ENCODE measurements around the gene NHLRC4. TPM values are rescaled to one million over a fixed set of nuclear protein-coding genes. Genes with fewer than 3 reads are reported as not detected.

The NHLRC4 gene
- total and polyA plus RNA-seq, 2 of the 13 experiments (the other 11 are each of a cell fraction or from before 2014, with no cell fraction given), result 0.40 to 0.59 TPM

- TF ChIP-seq AKNA (CRISPR knock-in tag; IDR thresholded peaks at IDR 0.05; ENCODE audit: borderline replicate concordance) (no peak), HCFC1 (IDR thresholded peaks at IDR 0.05; ENCODE audit: low read depth, low read length) (no peak), ZNF333 (CRISPR knock-in tag; IDR thresholded peaks at IDR 0.05; ENCODE audit: borderline replicate concordance) (0 out of 2 replicates have a peak, but pooled peaks have one; percentile 46), ZNF292 (CRISPR knock-in tag; IDR thresholded peaks at IDR 0.05; ENCODE audit: borderline replicate concordance, low read depth) (no peak), SP4 (CRISPR knock-in tag; IDR thresholded peaks at IDR 0.05) (0 out of 2 replicates have a peak, but pooled peaks have one; percentile 11), ZFY (CRISPR knock-in tag; IDR thresholded peaks at IDR 0.05) (peak; percentile 21; the same call in 1 of the 2 replicates), ELF3 (CRISPR knock-in tag; IDR thresholded peaks at IDR 0.05) (peak; percentile 45; the same call in 1 of the 2 replicates), RARA (CRISPR knock-in tag; IDR thresholded peaks at IDR 0.05) (peak; percentile 53; the same call in 1 of the 2 replicates), KAT8 (CRISPR knock-in tag; IDR thresholded peaks at IDR 0.05) (peak; percentile 11; the same call in 1 of the 2 replicates), ZNF788 (CRISPR knock-in tag; IDR thresholded peaks at IDR 0.05; ENCODE audit: borderline replicate concordance) (0 out of 2 replicates have a peak, but pooled peaks have one; percentile 51), ZFX (CRISPR knock-in tag; IDR thresholded peaks at IDR 0.05; ENCODE audit: low read depth) (peak; percentile 48; the same call in 1 of the 2 replicates), CBX2 (IDR thresholded peaks at IDR 0.05; ENCODE audit: low read depth, low read length) (no peak), CBX2 (CRISPR knock-in tag; IDR thresholded peaks at IDR 0.05; ENCODE audit: low read depth) (no peak), EED (CRISPR knock-in tag; IDR thresholded peaks at IDR 0.05) (no peak), MAFF (IDR thresholded peaks at IDR 0.05; ENCODE audit: low read depth, low read length) (no peak), TBP (CRISPR knock-in tag; IDR thresholded peaks at IDR 0.05) (no peak), U2AF2 (IDR thresholded peaks at IDR 0.05; ENCODE audit: low read depth, low read length) (no peak), ZFP36L1 (CRISPR knock-in tag; IDR thresholded peaks at IDR 0.05) (no peak), NFKB2 (CRISPR knock-in tag; IDR thresholded peaks at IDR 0.05; ENCODE audit: borderline replicate concordance) (no peak), SP5 (CRISPR knock-in tag; IDR thresholded peaks at IDR 0.05; ENCODE audit: borderline replicate concordance, low read depth) (peak; percentile 80), GATAD2A (CRISPR knock-in tag; IDR thresholded peaks at IDR 0.05) (0 out of 2 replicates have a peak, but pooled peaks have one; percentile 25)
- TF ChIP-seq, protein P1, sequence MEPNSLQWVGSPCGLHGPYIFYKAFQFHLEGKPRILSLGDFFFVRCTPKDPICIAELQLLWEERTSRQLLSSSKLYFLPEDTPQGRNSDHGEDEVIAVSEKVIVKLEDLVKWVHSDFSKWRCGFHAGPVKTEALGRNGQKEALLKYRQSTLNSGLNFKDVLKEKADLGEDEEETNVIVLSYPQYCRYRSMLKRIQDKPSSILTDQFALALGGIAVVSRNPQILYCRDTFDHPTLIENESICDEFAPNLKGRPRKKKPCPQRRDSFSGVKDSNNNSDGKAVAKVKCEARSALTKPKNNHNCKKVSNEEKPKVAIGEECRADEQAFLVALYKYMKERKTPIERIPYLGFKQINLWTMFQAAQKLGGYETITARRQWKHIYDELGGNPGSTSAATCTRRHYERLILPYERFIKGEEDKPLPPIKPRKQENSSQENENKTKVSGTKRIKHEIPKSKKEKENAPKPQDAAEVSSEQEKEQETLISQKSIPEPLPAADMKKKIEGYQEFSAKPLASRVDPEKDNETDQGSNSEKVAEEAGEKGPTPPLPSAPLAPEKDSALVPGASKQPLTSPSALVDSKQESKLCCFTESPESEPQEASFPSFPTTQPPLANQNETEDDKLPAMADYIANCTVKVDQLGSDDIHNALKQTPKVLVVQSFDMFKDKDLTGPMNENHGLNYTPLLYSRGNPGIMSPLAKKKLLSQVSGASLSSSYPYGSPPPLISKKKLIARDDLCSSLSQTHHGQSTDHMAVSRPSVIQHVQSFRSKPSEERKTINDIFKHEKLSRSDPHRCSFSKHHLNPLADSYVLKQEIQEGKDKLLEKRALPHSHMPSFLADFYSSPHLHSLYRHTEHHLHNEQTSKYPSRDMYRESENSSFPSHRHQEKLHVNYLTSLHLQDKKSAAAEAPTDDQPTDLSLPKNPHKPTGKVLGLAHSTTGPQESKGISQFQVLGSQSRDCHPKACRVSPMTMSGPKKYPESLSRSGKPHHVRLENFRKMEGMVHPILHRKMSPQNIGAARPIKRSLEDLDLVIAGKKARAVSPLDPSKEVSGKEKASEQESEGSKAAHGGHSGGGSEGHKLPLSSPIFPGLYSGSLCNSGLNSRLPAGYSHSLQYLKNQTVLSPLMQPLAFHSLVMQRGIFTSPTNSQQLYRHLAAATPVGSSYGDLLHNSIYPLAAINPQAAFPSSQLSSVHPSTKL (CRISPR knock-in tag; IDR thresholded peaks at IDR 0.05), result 0 out of 2 replicates have a peak, but pooled peaks have one; percentile 21
These were observed at the start of gene NHLRC4 (continued) for GRCh38 chr16:566475-567372.
